OCI-LY7 (cell line): ENCODE results near the gene PALD1. TPM values are rescaled to one million over a fixed set of nuclear protein-coding genes. Genes with fewer than 3 reads are reported as not detected.

Experiments used
- BruUV-seq: library from RNA; stranded (reverse); fragments of 400-500 nt; replicated peaks from 2 replicates; lab custom pipeline; 2021; lab: Mats Ljungman, UMichigan
- CTCF ChIA-PET: fragments of 300-600 bp; sonication (Branson Sonifier 250); formaldehyde crosslinking; loops from one replicate; lab custom pipeline; 2022; ENCODE audit warnings: antibody characterized with exemption; ENCODE audit not compliant: unreplicated experiment; lab: Charles Lee
- POLR2A ChIA-PET: fragments of 300-600 bp; sonication (Branson Sonifier 250); formaldehyde crosslinking; loops from one replicate; lab custom pipeline; 2022; ENCODE audit warnings: antibody characterized with exemption; lab: Charles Lee
- DNase-seq: peaks from one replicate; pipeline ENCODE4 v3.0.0-alpha.2; 2015; ENCODE audit warnings: low spot score
- H2AFZ ChIP-seq: fragments of 200-600 bp; sonication (generic), shearing (Covaris generic); 2 replicates; pipeline ENCODE4 v1.6.1; 2014; ENCODE audit warnings: mild to moderate bottlenecking, antibody characterized with exemption, low read length, moderate library complexity
- H3K27ac ChIP-seq: fragments of 200-600 bp; sonication (generic); 2 replicates; pipeline ENCODE4 v1.5.1; 2014; ENCODE audit warnings: mixed run types, low read depth, mild to moderate bottlenecking, moderate library complexity, low read length, inconsistent platforms; ENCODE audit not compliant: poor library complexity, severe bottlenecking
- H3K36me3 ChIP-seq: fragments of 200-600 bp; sonication (generic); 2 replicates; pipeline ENCODE4 v1.6.1; 2014; ENCODE audit warnings: mild to moderate bottlenecking, antibody characterized with exemption, low read length, moderate library complexity, mixed read lengths; ENCODE audit not compliant: insufficient read depth
- H3K4me1 ChIP-seq: fragments of 200-600 bp; sonication (generic); 2 replicates; pipeline ENCODE4 v1.5.1; 2014; ENCODE audit warnings: mild to moderate bottlenecking, low read length; ENCODE audit not compliant: insufficient read depth, poor library complexity, severe bottlenecking
- H3K4me2 ChIP-seq: fragments of 200-600 bp; sonication (generic); 2 replicates; pipeline ENCODE4 v1.6.1; 2014; ENCODE audit warnings: mild to moderate bottlenecking, low read length
- H3K4me3 ChIP-seq: fragments of 200-600 bp; sonication (generic); 2 replicates; pipeline ENCODE4 v1.5.1; 2014; ENCODE audit warnings: mild to moderate bottlenecking, low read depth, low read length; ENCODE audit not compliant: poor library complexity, severe bottlenecking
- H3K79me2 ChIP-seq: fragments of 200-600 bp; sonication (generic); 2 replicates; pipeline ENCODE4 v1.6.1; 2016; ENCODE audit warnings: low read depth, mild to moderate bottlenecking, low read length, moderate library complexity, mixed read lengths; ENCODE audit not compliant: insufficient read depth
- H3K9me2 ChIP-seq: fragments of 200-600 bp; sonication (generic); 2 replicates; pipeline ENCODE4 v1.6.1; 2016; ENCODE audit warnings: mild to moderate bottlenecking, low read length, mixed read lengths; ENCODE audit not compliant: insufficient read depth
- H3K9me3 ChIP-seq: fragments of 200-600 bp; sonication (generic); 2 replicates; pipeline ENCODE4 v1.6.1; 2014; ENCODE audit warnings: mild to moderate bottlenecking, mixed run types, low read length, mixed read lengths
- H4K20me1 ChIP-seq: fragments of 200-600 bp; sonication (generic); 2 replicates; pipeline ENCODE4 v1.6.1; 2014; ENCODE audit warnings: mild to moderate bottlenecking, antibody characterized with exemption, low read length, moderate library complexity, mixed read lengths; ENCODE audit not compliant: insufficient read depth
- CTCF ChIP-seq: fragments of 200-600 bp; sonication (generic); conservative IDR thresholded peaks from 2 replicates; pipeline ENCODE4 v1.5.1; 2014; ENCODE audit warnings: mild to moderate bottlenecking, antibody characterized with exemption, low read length, moderate library complexity, mixed read lengths
- EZH2phosphoT487 ChIP-seq: fragments of 200-600 bp; sonication (generic); IDR thresholded peaks from 2 replicates; pipeline ENCODE4 v1.6.1; 2018; ENCODE audit warnings: low read depth, borderline replicate concordance, mild to moderate bottlenecking, mixed run types, antibody characterized with exemption, low read length, moderate library complexity, mixed read lengths
- intact Hi-C: fragments of 100-400 bp; cut with micrococcal nuclease; formaldehyde crosslinking; loops from one replicate; pipeline ENCODE4 v1.10.0; 2022; ENCODE audit not compliant: unreplicated experiment
- total RNA-seq, 2 experiments: library from RNA; depleted of rRNA in 1 of 2; stranded (reverse); fragments of >200 nt in 1 of 2; shearing (Covaris generic) in 1 of 2; gene quantifications; 2 replicates each; pipeline ENCODE4 v1.2.3, GENCODE V29; 2014 to 2022

PALD1 gene
- total RNA-seq, 2 experiments from 2014 or later, result 52.7 to 66.7 TPM

GRCh38 chr10:70546584-70546983 lies 68.0 kb downstream of the PALD1 start:
- no peak for DNase-seq
- BruUV-seq, result no TSS peak
- Histone ChIP-seq H3K79me2 (no peaks in the 10 kb centered on the region), H3K4me3 (no peak overlapping the region), H3K27ac (no peak overlapping the region), H3K9me2 (no peaks in the 10 kb centered on the region), H4K20me1 (no peaks in the 10 kb centered on the region), H3K4me1 (peaks cover 27% of the 10 kb centered on the region), H3K4me2 (no peak overlapping the region), H3K9me3 (no peaks in the 10 kb centered on the region), H2AFZ (no peak overlapping the region), H3K36me3 (peaks cover 74% of the 10 kb centered on the region)
- intact Hi-C loops, result no loop called here
- ChIA-PET CTCF (interaction anchor here (0.6 kb wide), 1 partner anchor 211 kb away, joined by 3 read pairs; no protein-coding TSS in a partner anchor), POLR2A (no interaction called here)
- TF ChIP-seq EZH2phosphoT487 (no peak), CTCF (no peak)

GRCh38 chr10:70549351-70549961 lies 70.9 kb downstream of the PALD1 start:
- H3K27ac ChIP-seq, result no peak overlapping the region
- TF ChIP-seq EZH2phosphoT487, result no peak
- TF ChIP-seq CTCF, result no peak
- H4K20me1 ChIP-seq, result no peaks in the 10 kb centered on the region
- no peak overlapping the region for H3K4me2 ChIP-seq
- peaks cover 10% of the 10 kb centered on the region for H3K4me1 ChIP-seq
- intact Hi-C loops, result loop anchor here (2.0 kb wide), 1 partner anchor 265 kb away; the partner anchor contains the start of gene SGPL1
- H3K9me3 ChIP-seq, result no peaks in the 10 kb centered on the region
- no peak overlapping the region for H3K4me3 ChIP-seq
- BruUV-seq, result no TSS peak
- CTCF ChIA-PET, result interaction anchor here (1.0 to 1.6 kb wide), 3 partner anchors 10 to 61 kb away, joined by 3 read pairs; no protein-coding TSS in a partner anchor
- no peak for DNase-seq
- H3K9me2 ChIP-seq, result no peaks in the 10 kb centered on the region
- H3K36me3 ChIP-seq, result peaks cover 74% of the 10 kb centered on the region
- no peak overlapping the region for H2AFZ ChIP-seq
- POLR2A ChIA-PET, result interaction anchor here (0.9 to 1.2 kb wide), 2 partner anchors 9 to 211 kb away, joined by 3 to 4 read pairs; no protein-coding TSS in a partner anchor
- no peaks in the 10 kb centered on the region for H3K79me2 ChIP-seq

DNA sequence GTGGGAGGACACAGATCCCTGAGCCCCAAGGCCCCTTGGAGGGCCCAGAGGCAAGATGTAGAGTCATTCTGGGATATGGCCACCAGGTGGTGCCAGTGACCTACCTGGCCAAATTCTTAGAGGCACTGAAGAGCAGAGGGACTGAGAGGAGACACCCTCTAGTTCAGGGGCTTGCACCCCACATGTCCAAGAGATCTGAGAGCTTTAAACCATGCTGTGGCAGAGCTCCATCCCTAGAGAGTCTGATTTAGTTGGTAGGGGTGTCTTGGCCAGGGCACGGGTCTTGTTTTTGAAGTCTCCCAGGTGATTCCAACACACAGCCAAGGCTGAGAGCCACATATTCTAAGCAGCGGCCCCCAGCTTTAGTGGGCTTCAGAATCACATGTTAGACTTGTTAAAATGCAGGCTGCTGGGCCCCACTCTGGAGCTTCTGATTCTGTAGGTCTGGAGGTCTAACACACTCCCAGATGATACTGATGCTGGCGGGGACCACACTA lies 71.4 kb downstream of the PALD1 start:
- Histone ChIP-seq H3K36me3 (peaks cover 73% of the 10 kb centered on the region), H3K4me1 (peaks cover 4% of the 10 kb centered on the region), H4K20me1 (no peaks in the 10 kb centered on the region), H3K27ac (no peak overlapping the region), H3K9me3 (no peaks in the 10 kb centered on the region), H3K79me2 (no peaks in the 10 kb centered on the region), H2AFZ (no peak overlapping the region), H3K4me2 (no peak overlapping the region), H3K9me2 (no peaks in the 10 kb centered on the region), H3K4me3 (no peak overlapping the region)
- no peak for TF ChIP-seq EZH2phosphoT487
- peak; percentile 93 for TF ChIP-seq CTCF
- no TSS peak for BruUV-seq
- intact Hi-C loops, result loop anchor here (1.0 to 2.0 kb wide), 3 partner anchors 209 to 330 kb away; partner anchors contain the start of gene SGPL1
- ChIA-PET POLR2A (interaction anchor here (1.2 kb wide), 1 partner anchor 211 kb away, joined by 3 read pairs; no protein-coding TSS in a partner anchor), CTCF (interaction anchor here (1.1 to 1.6 kb wide), 2 partner anchors 26 to 62 kb away, joined by 3 read pairs; no protein-coding TSS in a partner anchor)
- peak; percentile 75 for DNase-seq
